ENCODE data around the gene LPAR5.

Gene LPAR5

DNA sequence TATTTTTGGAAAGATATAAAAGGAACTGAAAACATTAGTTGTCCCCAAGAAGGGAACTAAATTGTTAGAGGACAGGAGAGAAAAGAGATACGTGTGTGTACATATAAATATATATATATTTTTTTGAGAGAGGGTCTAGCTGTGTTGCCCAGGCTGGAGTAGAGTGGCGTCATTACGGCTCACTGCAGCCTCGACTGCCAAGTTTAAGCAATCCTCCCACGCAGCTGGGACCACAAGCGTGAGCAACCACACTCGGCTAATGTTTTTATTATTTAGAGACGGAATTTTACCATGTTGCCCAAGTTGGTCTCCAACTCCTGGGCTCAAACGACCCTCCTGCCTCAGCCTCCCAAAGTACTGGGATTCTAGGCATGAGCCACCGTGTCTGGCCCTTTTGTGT lies 51.5 kb downstream of the LPAR5 start:
- no peak overlapping the region for H3K4me2 ChIP-seq (ENCODE audit: low read depth, low read length, poor library complexity, severe bottlenecking)
- no peaks in the 10 kb centered on the region for H3F3A ChIP-seq (ENCODE audit: low read depth)
- no peak overlapping the region for H2AFZ ChIP-seq (ENCODE audit: low read length)
- no peak overlapping the region for H3K4me3 ChIP-seq (ENCODE audit: low read length, poor library complexity, severe bottlenecking)
- no peaks in the 10 kb centered on the region for H3K9me3 ChIP-seq (ENCODE audit: insufficient read depth, low read depth, low read length)
- H4K20me1 ChIP-seq (ENCODE audit: insufficient read depth, low read length, poor library complexity, severe bottlenecking) = peaks cover 47% of the 10 kb centered on the region
- H3K36me3 ChIP-seq (ENCODE audit: insufficient read depth, low read length) = peaks cover 90% of the 10 kb centered on the region
- TF ChIP-seq, protein P1, sequence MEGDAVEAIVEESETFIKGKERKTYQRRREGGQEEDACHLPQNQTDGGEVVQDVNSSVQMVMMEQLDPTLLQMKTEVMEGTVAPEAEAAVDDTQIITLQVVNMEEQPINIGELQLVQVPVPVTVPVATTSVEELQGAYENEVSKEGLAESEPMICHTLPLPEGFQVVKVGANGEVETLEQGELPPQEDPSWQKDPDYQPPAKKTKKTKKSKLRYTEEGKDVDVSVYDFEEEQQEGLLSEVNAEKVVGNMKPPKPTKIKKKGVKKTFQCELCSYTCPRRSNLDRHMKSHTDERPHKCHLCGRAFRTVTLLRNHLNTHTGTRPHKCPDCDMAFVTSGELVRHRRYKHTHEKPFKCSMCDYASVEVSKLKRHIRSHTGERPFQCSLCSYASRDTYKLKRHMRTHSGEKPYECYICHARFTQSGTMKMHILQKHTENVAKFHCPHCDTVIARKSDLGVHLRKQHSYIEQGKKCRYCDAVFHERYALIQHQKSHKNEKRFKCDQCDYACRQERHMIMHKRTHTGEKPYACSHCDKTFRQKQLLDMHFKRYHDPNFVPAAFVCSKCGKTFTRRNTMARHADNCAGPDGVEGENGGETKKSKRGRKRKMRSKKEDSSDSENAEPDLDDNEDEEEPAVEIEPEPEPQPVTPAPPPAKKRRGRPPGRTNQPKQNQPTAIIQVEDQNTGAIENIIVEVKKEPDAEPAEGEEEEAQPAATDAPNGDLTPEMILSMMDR (conservative IDR thresholded peaks at IDR 0.05; ENCODE audit: low read length) = no peak
- no peak for TF ChIP-seq EZH2phosphoT487 (IDR thresholded peaks at IDR 0.05; ENCODE audit: borderline replicate concordance)
- no peak overlapping the region for H3K9ac ChIP-seq (ENCODE audit: low read depth, low read length, poor library complexity, severe bottlenecking)
- no peaks in the 10 kb centered on the region for H3K4me1 ChIP-seq (ENCODE audit: insufficient read depth, low read length, poor library complexity, severe bottlenecking)
- no peaks in the 10 kb centered on the region for H3K27me3 ChIP-seq (ENCODE audit: insufficient read depth, low read length, poor library complexity, severe bottlenecking)
- peaks cover 17% of the 10 kb centered on the region; the same call in 1 of the 2 replicates for H3K79me2 ChIP-seq (ENCODE audit: insufficient read depth, low read length)
- H3K9me2 ChIP-seq (replicated peaks; ENCODE audit: low read depth, low read length) = no peaks in the 10 kb centered on the region

DNA sequence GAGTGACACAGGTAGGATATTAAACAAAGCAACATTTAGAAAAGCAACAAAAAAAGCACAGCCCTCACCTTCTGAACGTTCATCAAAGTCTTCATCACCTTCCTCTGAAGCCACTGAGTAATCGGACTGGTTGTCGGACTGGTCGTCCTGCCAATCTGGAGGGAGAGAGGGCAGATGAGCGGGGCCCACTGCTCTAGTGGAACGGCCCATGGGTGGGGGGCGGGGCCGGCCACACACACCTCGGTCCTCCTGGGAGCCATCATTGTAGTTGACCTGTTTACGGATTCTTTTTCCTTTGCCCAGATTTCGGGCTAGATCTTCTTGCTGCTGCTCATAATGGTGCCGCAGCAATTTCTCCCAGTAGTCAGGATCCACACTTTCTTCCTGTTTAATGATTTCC lies 52.8 kb downstream of the LPAR5 start:
- H3K4me1 ChIP-seq (ENCODE audit: insufficient read depth, low read length, poor library complexity, severe bottlenecking) = no peaks in the 10 kb centered on the region

DNA sequence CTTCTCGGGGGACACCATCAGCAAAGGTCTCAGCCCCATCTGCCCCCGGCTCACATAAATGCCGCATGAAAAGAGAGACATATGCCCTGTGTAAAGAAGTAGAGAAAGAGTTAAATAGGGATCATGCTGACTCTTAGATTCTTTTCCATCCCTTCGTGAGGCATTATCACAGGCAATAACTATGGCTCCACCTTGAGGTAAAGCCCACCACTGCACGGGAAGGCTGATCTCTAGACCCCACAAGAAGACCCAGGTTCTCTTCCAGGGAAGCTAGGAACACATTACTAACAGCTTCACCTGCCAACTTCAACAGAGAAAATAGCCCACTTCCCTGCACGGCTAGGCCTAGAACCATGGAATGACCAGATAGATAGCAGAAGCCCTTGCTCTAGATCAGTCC lies 53.6 kb downstream of the LPAR5 start:
- Histone ChIP-seq H3K9me2 (replicated peaks; ENCODE audit: low read depth, low read length) (no peaks in the 10 kb centered on the region), H3K9ac (ENCODE audit: low read depth, low read length, poor library complexity, severe bottlenecking) (no peak overlapping the region), H3K79me2 (ENCODE audit: insufficient read depth, low read length) (peaks cover 4% of the 10 kb centered on the region; the same call in 1 of the 2 replicates), H3K4me2 (ENCODE audit: low read depth, low read length, poor library complexity, severe bottlenecking) (no peak overlapping the region), H3K9me3 (ENCODE audit: insufficient read depth, low read depth, low read length) (no peaks in the 10 kb centered on the region), H3K4me3 (ENCODE audit: low read length, poor library complexity, severe bottlenecking) (no peak overlapping the region), H3K4me1 (ENCODE audit: insufficient read depth, low read length, poor library complexity, severe bottlenecking) (no peaks in the 10 kb centered on the region), H3F3A (ENCODE audit: low read depth) (no peaks in the 10 kb centered on the region), H3K27me3 (ENCODE audit: insufficient read depth, low read length, poor library complexity, severe bottlenecking) (no peaks in the 10 kb centered on the region), H2AFZ (ENCODE audit: low read length) (no peak overlapping the region), H4K20me1 (ENCODE audit: insufficient read depth, low read length, poor library complexity, severe bottlenecking) (peaks cover 34% of the 10 kb centered on the region), H3K36me3 (ENCODE audit: insufficient read depth, low read length) (peaks cover 91% of the 10 kb centered on the region)
- TF ChIP-seq EZH2phosphoT487 (IDR thresholded peaks at IDR 0.05; ENCODE audit: borderline replicate concordance) = no peak
- TF ChIP-seq, protein P1 (conservative IDR thresholded peaks at IDR 0.05; ENCODE audit: low read length) = peak; percentile 51

More for the DNA sequence above, 52.8 kb downstream of the LPAR5 start:
- Histone ChIP-seq H3F3A (ENCODE audit: low read depth) (no peaks in the 10 kb centered on the region), H3K4me3 (ENCODE audit: low read length, poor library complexity, severe bottlenecking) (no peak overlapping the region), H3K9me3 (ENCODE audit: insufficient read depth, low read depth, low read length) (no peaks in the 10 kb centered on the region), H3K79me2 (ENCODE audit: insufficient read depth, low read length) (peaks cover 7% of the 10 kb centered on the region; the same call in 1 of the 2 replicates), H3K9ac (ENCODE audit: low read depth, low read length, poor library complexity, severe bottlenecking) (no peak overlapping the region), H3K36me3 (ENCODE audit: insufficient read depth, low read length) (peaks cover 91% of the 10 kb centered on the region), H4K20me1 (ENCODE audit: insufficient read depth, low read length, poor library complexity, severe bottlenecking) (peaks cover 41% of the 10 kb centered on the region), H2AFZ (ENCODE audit: low read length) (no peak overlapping the region), H3K4me2 (ENCODE audit: low read depth, low read length, poor library complexity, severe bottlenecking) (no peak overlapping the region), H3K9me2 (replicated peaks; ENCODE audit: low read depth, low read length) (no peaks in the 10 kb centered on the region), H3K27me3 (ENCODE audit: insufficient read depth, low read length, poor library complexity, severe bottlenecking) (no peaks in the 10 kb centered on the region)
- TF ChIP-seq EZH2phosphoT487 (IDR thresholded peaks at IDR 0.05; ENCODE audit: borderline replicate concordance) = no peak
- TF ChIP-seq, protein P1 (conservative IDR thresholded peaks at IDR 0.05; ENCODE audit: low read length) = no peak

All from Loucy (cell line).